SK-N-MC (cell line): ENCODE measurements around the gene MAGI2.

Source experiments
- EZH2 ChIP-seq: fragments of 200-600 bp; sonication (generic); IDR thresholded peaks from one replicate; pipeline ENCODE4 v1.6.1; 2017; ENCODE audit warnings: antibody characterized with exemption
- FOXP2 ChIP-seq: optimal IDR thresholded peaks from 2 replicates; pipeline ENCODE3; 2011; ENCODE audit warnings: mild to moderate bottlenecking, moderate library complexity; ENCODE audit not compliant: insufficient read depth; ENCODE audit errors: extremely low read length, control extremely low read depth
- POLR2AphosphoS5 ChIP-seq: IDR thresholded peaks from 2 replicates; pipeline ENCODE4 v1.6.1; 2012; ENCODE audit warnings: mild to moderate bottlenecking, low read depth, low read length, borderline replicate concordance

- TF ChIP-seq EZH2 (no peak), POLR2AphosphoS5 (no peak), FOXP2 (no peak)
Observed at GRCh38 chr7:79293655-79294142, 159.8 kb downstream of the MAGI2 start.
